MCF 10A (cell line): ENCODE data around the gene DYNC2H1. TPM values are rescaled to one million over a fixed set of nuclear protein-coding genes. Genes with fewer than 3 reads are reported as not detected.

Experiments used
- BruUV-seq: library from RNA; stranded (reverse); fragments of 400-500 nt; replicated peaks from 2 replicates; lab custom pipeline; 2021; lab: Mats Ljungman, UMichigan
- CTCF ChIA-PET: fragments of 300-600 bp; sonication (Branson Sonifier 250); formaldehyde crosslinking; extraction: SDS; loops from one replicate; lab custom pipeline; 2021; ENCODE audit warnings: antibody characterized with exemption, inconsistent platforms; lab: Yijun Ruan, JAX
- POLR2A ChIA-PET: fragments of 300-600, 350-650 bp; sonication (Branson Sonifier 250); formaldehyde crosslinking; extraction: SDS; loops from one replicate; lab custom pipeline; 2020; ENCODE audit warnings: antibody characterized with exemption, inconsistent platforms; lab: Yijun Ruan, JAX
- DNase-seq: peaks from one replicate; pipeline ENCODE4 v3.0.0-alpha.2; 2018; ENCODE audit not compliant: unreplicated experiment
- H3K27ac Mint-ChIP-seq: one replicate; pipeline ENCODE4 v1.8.0; 2022; ENCODE audit warnings: mild to moderate bottlenecking, low read depth, mixed read lengths; ENCODE audit not compliant: unreplicated experiment
- H3K27me3 Mint-ChIP-seq: one replicate; pipeline ENCODE4 v1.8.0; 2022; ENCODE audit warnings: mixed read lengths; ENCODE audit not compliant: insufficient read depth, unreplicated experiment
- H3K36me3 Mint-ChIP-seq: one replicate; pipeline ENCODE4 v1.8.0; 2022; ENCODE audit warnings: mild to moderate bottlenecking, moderate library complexity, mixed read lengths; ENCODE audit not compliant: insufficient read depth, unreplicated experiment
- H3K4me1 Mint-ChIP-seq: one replicate; pipeline ENCODE4 v1.8.0; 2022; ENCODE audit warnings: mixed read lengths; ENCODE audit not compliant: insufficient read depth, unreplicated experiment
- H3K4me3 Mint-ChIP-seq: one replicate; pipeline ENCODE4 v1.8.0; 2022; ENCODE audit warnings: mild to moderate bottlenecking, moderate library complexity, mixed read lengths; ENCODE audit not compliant: unreplicated experiment
- H3K9me3 Mint-ChIP-seq: one replicate; pipeline ENCODE4 v1.8.0; 2022; ENCODE audit warnings: mixed read lengths; ENCODE audit not compliant: unreplicated experiment
- intact Hi-C: fragments of 100-400 bp; cut with micrococcal nuclease; formaldehyde crosslinking; loops from 2 replicates; pipeline ENCODE4 v1.14.1; 2022
- total RNA-seq: library from RNA; stranded (reverse); gene quantifications from 2 replicates; pipeline ENCODE4 v1.2.3, GENCODE V29; 2022
- TF ChIP-seq, protein P1 (sequence below): fragments of 200-600 bp; IDR thresholded peaks from one replicate; pipeline ENCODE4 v1.8.0; 2022; ENCODE audit warnings: antibody characterized with exemption, mild to moderate bottlenecking; ENCODE audit not compliant: unreplicated experiment

Gene DYNC2H1
- total RNA-seq, 1 experiment from 2014 or later, result 23.0 TPM

GRCh38 chr11:103448966-103449365, 339.7 kb downstream of the DYNC2H1 start:
- CTCF ChIA-PET, result interaction anchor here (0.7 kb wide), 2 partner anchors 87 to 676 kb away, joined by 3 read pairs; no protein-coding TSS in a partner anchor
- Mint-ChIP-seq H3K27me3 (no peaks in the 10 kb centered on the region), H3K9me3 (no peaks in the 10 kb centered on the region), H3K36me3 (no peaks in the 10 kb centered on the region), H3K27ac (no peak overlapping the region), H3K4me1 (no peaks in the 10 kb centered on the region), H3K4me3 (no peak overlapping the region)
- intact Hi-C loops, result no loop called here
- TF ChIP-seq, protein P1, sequence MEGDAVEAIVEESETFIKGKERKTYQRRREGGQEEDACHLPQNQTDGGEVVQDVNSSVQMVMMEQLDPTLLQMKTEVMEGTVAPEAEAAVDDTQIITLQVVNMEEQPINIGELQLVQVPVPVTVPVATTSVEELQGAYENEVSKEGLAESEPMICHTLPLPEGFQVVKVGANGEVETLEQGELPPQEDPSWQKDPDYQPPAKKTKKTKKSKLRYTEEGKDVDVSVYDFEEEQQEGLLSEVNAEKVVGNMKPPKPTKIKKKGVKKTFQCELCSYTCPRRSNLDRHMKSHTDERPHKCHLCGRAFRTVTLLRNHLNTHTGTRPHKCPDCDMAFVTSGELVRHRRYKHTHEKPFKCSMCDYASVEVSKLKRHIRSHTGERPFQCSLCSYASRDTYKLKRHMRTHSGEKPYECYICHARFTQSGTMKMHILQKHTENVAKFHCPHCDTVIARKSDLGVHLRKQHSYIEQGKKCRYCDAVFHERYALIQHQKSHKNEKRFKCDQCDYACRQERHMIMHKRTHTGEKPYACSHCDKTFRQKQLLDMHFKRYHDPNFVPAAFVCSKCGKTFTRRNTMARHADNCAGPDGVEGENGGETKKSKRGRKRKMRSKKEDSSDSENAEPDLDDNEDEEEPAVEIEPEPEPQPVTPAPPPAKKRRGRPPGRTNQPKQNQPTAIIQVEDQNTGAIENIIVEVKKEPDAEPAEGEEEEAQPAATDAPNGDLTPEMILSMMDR, result no peak
- no peak for DNase-seq
- no TSS peak for BruUV-seq
- POLR2A ChIA-PET, result interaction anchor here (0.6 kb wide), 1 partner anchor 145 kb away, joined by 3 read pairs; no protein-coding TSS in a partner anchor

- DNase-seq, result no peak
- ChIA-PET CTCF (no interaction called here), POLR2A (no interaction called here)
- Mint-ChIP-seq H3K4me1 (no peaks in the 10 kb centered on the region), H3K27me3 (no peaks in the 10 kb centered on the region), H3K36me3 (no peaks in the 10 kb centered on the region), H3K4me3 (no peak overlapping the region), H3K27ac (no peak overlapping the region), H3K9me3 (no peaks in the 10 kb centered on the region)
- intact Hi-C loops, result no loop called here
- no TSS peak for BruUV-seq
- TF ChIP-seq, protein P1, result no peak
Observed at GRCh38 chr11:103450241-103450640, 341.0 kb downstream of the DYNC2H1 start.

DNA sequence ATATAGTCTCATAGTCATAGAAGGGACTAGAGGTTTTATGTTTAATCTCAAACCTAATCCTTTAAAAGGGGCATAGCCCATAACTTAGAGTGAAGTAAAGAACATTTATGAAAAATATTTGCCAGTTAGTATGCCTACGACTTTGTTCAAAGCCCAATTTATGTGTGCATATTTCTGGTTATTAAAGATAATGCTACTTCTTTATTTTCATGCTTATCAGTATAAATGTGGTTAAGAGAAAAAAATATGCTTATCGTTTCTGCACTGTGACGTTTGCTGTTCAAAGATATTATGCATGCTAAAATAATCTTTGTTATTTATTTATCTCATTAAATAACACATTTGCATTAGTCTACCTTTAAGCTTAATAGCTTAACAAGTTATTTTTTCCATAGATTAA, 343.9 kb downstream of the DYNC2H1 start:
- Mint-ChIP-seq H3K27me3 (no peaks in the 10 kb centered on the region), H3K36me3 (no peaks in the 10 kb centered on the region), H3K9me3 (no peaks in the 10 kb centered on the region), H3K27ac (no peak overlapping the region), H3K4me3 (no peak overlapping the region), H3K4me1 (no peaks in the 10 kb centered on the region)
- intact Hi-C loops, result no loop called here
- CTCF ChIA-PET, result interaction anchor here (0.6 to 1.2 kb wide), 4 partner anchors 16 to 975 kb away, joined by 3 to 5 read pairs (median 4); no protein-coding TSS in a partner anchor
- no TSS peak for BruUV-seq
- no peak for DNase-seq
- POLR2A ChIA-PET, result no interaction called here
- TF ChIP-seq, protein P1, result no peak

DNA sequence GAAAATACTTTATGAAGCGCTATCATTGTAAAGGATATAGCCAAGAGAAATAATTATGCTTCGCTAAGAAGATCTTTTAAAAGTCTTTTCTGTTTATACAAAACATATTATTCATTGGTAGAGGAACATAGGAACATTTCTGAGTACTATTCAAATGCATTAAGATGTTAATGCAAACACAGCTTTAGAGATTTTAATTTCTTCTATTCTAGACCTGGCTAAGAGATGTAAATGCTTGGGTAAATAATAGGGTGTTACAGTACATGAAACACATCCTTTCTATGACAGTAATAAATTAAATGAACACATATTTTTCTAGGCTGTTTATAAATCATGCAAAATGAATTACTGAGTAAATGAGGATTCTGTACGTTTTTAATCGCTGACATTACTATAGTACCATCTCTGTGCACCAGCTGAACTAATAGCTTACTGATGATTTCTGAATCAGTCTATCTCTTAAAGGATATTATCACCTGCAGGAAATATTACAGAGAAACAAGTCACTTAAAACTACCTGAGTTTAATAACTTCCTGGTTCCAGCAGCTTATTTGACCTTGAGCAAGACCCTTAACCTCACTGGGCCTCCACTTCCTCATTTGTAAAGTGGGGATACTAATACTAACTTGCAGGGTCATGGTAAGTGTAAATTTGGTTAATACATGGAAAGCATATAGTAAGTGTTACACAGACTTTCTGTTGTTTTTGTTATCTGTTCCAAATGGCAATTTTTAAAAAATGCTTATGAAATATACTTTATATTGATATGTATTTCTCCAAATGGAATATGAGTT, 344.9 kb downstream of the DYNC2H1 start:
- no peak overlapping the region for H3K27ac Mint-ChIP-seq
- POLR2A ChIA-PET, result no interaction called here
- no peaks in the 10 kb centered on the region for H3K4me1 Mint-ChIP-seq
- H3K4me3 Mint-ChIP-seq, result no peak overlapping the region
- CTCF ChIA-PET, result interaction anchor here (0.6 to 1.3 kb wide), 4 partner anchors 15 to 974 kb away, joined by 3 to 5 read pairs (median 4); no protein-coding TSS in a partner anchor
- H3K9me3 Mint-ChIP-seq, result no peaks in the 10 kb centered on the region
- TF ChIP-seq, protein P1, result no peak
- no peaks in the 10 kb centered on the region for H3K27me3 Mint-ChIP-seq
- DNase-seq, result no peak
- intact Hi-C loops, result no loop called here
- no peaks in the 10 kb centered on the region for H3K36me3 Mint-ChIP-seq
- BruUV-seq, result no TSS peak
